ENCODE measurements around the gene FTO.

Gene FTO

DNA sequence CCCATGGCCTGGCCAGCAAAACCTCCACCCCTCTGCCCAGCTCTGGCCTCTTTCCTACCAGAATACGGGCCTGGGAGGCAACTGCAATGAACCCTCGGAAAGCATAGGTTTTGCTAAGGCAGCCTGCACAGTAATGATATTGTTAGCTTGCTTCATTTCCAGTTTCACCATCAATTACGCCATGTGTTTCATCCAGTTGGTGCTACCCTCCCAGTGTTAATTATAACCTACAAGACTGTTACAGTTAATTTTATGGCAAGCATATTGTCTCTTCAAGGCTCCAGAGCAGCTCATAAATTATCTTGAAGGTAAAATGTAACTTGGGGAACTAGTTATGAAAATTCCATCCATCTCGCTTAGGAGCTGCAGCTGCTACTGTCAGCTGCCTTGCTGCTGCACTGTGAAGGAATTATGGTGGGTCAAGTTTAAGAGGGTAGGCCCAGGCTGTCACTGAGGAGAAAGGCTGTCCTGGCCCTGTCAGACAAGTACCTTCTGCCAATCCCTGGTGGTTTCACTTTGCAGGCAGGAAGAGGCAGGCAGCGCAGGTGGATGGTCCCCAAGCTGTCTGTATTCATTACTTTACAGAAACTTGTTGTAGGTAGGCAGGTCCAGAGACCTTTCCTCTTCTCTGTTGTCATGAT lies 242.9 kb downstream of the FTO start:
- Mint-ChIP-seq H3K27me3 (no peaks in the 10 kb centered on the region), H3K9me3 (no peaks in the 10 kb centered on the region), H3K4me1 (peaks cover 7% of the 10 kb centered on the region), H3K4me3 (no peak overlapping the region), H3K27ac (peak overlapping the region in 1 of 2 donors; percentile 63)
- DNase-seq (no peak), ATAC-seq (no peak)

DNA sequence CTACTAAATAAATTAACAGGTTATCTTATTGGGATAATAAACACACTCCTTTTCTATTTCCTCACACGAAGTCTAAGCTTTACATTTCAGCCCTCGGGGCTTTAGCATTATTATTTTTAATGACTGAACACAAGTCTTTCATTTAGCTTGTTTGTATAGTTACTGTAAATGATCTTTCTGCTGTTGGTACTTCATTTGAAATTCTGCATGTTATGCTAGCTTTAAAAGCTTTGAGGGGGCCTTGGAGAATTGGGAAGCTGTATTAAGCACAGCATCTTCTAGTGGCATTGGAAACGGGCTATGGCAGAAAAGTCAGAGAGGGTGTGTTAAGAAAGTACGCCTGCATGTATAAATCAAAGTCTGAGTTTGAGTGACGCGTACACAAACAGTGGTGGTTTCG lies 243.7 kb downstream of the FTO start:
- ATAC-seq (no peak), DNase-seq (no peak)
- no peak overlapping the region for H3K4me3 Mint-ChIP-seq
- no peaks in the 10 kb centered on the region for H3K9me3 Mint-ChIP-seq
- H3K4me1 Mint-ChIP-seq: peaks cover 15% of the 10 kb centered on the region
- no peaks in the 10 kb centered on the region for H3K27me3 Mint-ChIP-seq
- peak overlapping the region in 1 of 2 donors; percentile 63 for H3K27ac Mint-ChIP-seq

DNA sequence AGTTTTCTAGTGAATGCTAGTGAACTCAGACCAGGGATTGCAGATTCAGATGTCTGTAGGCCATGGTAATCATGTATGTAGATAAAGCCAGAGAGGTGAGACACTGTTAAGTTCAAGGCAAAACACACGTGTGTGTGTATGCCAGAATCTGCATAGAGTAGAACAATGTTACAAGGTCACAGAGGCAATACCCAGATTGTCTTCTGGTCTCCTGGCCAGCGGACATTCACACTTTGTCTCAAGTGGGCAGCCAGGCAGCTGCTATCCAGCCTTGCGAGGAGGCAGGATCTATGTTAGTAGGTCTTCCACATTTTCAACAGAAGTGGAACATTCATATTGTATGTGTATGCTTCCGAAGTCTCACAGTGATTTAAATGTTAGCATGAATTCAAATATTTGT lies 244.4 kb downstream of the FTO start:
- no peak for ATAC-seq
- no peaks in the 10 kb centered on the region for H3K9me3 Mint-ChIP-seq
- no peak overlapping the region for H3K27ac Mint-ChIP-seq

DNA sequence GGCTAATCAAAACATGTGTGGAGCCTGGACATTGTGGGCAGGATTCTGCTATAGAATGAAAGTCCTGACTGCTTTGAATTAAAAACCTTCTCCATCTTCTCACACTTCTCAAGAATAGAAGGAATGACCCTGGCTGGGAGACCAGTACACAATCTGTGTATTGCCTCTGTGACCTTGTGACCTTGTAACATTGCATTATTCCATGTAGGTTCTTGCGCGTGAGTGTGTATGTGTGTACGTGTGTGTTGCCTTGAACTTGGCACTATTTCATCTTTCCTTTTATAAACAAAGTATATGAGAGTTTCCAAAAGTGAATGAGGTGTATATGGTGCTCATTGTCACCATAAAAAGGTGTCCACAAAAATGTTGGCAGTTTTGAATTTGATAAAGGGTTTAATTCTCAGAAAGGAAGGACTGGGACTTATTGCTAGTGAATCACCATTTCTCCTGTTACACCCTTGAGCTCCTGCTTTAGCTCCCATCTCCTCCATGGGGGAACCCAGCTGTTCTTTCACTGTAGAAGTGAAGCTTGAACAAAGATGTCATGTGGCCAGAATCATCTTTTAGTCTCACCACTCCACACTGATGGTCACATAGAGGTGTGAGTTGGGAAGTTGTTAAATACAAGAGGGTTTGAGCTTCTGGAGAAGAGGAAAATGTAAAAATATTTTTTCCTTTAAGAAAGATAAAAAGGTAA lies 244.9 kb downstream of the FTO start:
- ATAC-seq (no peak), DNase-seq (no peak)
- H3K9me3 Mint-ChIP-seq: no peaks in the 10 kb centered on the region
- no peak overlapping the region for H3K4me3 Mint-ChIP-seq
- H3K4me1 Mint-ChIP-seq: peaks cover 19% of the 10 kb centered on the region
- no peaks in the 10 kb centered on the region for H3K27me3 Mint-ChIP-seq
- H3K27ac Mint-ChIP-seq: no peak overlapping the region

More for the DNA sequence above, 244.4 kb downstream of the FTO start:
- no peak for DNase-seq
- Mint-ChIP-seq H3K4me3 (no peak overlapping the region), H3K4me1 (peaks cover 19% of the 10 kb centered on the region), H3K27me3 (no peaks in the 10 kb centered on the region)

DNA sequence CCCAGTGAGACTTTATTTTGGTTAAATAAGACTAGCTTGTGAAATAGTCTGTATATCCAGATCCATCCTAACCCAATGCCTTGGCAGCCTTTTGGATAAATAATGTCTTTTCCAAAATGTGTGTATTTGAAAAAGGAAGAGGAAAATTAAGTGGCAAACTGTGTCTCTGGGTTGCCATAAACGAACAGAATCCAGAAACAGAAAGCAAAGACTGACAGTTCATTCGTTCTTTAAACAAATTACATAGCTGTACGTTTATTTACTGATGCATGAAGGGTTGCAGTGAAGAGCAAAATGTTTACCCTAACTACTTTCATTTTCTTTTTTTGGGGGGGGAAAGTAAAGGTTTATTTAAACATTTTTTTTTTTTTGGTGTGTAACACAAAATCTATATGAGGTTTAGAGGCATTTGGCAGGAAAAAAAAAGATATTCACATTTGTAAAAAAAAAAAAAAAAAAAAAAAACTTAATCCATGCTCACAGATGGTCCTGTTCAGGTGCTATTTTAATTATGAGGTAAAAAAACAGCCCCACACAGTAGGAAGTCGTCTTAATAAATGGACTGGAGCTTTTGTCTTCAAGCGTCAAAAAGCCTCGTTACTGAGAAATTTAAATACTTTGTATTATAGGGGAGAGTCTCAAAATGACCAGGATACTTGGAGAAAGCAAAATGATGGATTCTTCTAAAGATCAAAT lies 245.9 kb downstream of the FTO start:
- Mint-ChIP-seq H3K4me1 (peaks cover 26% of the 10 kb centered on the region), H3K9me3 (no peaks in the 10 kb centered on the region), H3K4me3 (no peak overlapping the region), H3K27ac (no peak overlapping the region), H3K27me3 (no peaks in the 10 kb centered on the region)
- DNase-seq (no peak), ATAC-seq (no peak)

DNA sequence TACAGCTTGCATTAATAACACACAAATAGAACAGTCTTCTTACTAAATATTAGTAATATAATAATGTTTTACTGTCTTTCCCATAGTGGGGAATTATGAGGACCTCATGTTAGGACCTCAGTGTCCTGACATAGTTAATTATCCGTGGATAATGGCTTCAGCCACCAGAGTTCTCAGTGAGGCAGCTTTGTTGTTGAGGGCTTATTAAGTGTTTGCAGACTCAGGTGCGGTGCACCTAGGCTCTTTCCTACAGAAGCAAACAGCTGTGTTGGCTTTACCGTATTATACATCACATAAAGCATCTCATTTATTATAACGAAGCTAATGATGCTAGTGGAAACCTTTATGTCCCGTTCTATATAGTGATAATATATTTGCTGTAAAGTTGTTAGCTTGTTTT lies 246.7 kb downstream of the FTO start:
- H3K9me3 Mint-ChIP-seq: no peaks in the 10 kb centered on the region
- H3K27ac Mint-ChIP-seq: no peak overlapping the region
- H3K27me3 Mint-ChIP-seq: no peaks in the 10 kb centered on the region
- peaks cover 26% of the 10 kb centered on the region for H3K4me1 Mint-ChIP-seq
- no peak overlapping the region for H3K4me3 Mint-ChIP-seq
- DNase-seq: no peak
- no peak for ATAC-seq

DNA sequence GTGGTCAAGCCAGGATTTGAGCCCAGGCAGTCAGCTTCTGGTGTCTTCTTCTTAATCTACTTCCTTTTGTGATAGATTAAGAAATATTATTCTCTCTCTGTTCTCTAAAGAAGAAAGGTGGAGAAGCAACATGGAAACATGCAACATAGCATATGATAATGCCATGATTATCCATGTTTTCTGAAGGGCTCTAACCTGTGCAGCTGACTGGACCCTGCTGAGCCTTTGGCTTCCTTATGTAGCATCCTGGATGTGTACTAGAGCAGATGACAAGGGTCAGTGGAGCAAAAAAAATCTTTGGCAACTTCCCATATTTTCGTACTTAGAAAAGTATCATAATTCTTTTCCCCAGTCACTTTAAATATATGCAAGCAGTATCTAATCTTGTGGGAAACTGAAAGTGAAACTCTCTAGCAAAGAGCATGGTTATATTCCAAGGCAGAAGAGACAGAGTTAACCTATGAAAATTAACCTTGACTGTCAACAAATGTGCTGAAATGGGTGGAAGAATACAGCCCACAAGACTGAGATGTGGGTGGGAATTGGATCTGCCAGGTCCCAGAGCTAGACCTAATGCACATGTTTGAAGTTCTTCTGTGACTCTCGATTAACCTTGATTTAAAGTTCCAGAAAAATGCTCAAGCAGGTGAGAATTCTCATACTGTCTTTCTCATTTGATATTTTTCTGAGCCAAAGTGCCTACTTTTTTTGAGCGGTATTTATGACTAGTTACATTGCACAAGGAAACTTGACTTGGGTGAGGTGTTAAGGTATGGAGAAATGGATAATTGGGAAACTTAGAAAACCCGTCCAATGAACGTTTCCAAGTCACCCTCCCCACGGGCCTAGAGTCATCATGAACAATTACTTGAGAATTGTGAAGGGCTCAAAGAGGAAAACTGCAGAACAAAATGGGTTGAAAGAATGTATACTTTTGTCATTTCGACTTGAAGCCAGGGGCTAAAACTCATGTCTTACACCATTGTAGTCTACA lies 248.6 kb downstream of the FTO start:
- Mint-ChIP-seq H3K9me3 (no peaks in the 10 kb centered on the region), H3K27ac (peak overlapping the region in 1 of 2 donors; percentile 34), H3K27me3 (no peaks in the 10 kb centered on the region), H3K4me3 (peak overlapping the region; percentile 48 to 52), H3K4me1 (peaks cover 20% of the 10 kb centered on the region)
- DNase-seq: no peak
- peak; percentile 69 for ATAC-seq

DNA sequence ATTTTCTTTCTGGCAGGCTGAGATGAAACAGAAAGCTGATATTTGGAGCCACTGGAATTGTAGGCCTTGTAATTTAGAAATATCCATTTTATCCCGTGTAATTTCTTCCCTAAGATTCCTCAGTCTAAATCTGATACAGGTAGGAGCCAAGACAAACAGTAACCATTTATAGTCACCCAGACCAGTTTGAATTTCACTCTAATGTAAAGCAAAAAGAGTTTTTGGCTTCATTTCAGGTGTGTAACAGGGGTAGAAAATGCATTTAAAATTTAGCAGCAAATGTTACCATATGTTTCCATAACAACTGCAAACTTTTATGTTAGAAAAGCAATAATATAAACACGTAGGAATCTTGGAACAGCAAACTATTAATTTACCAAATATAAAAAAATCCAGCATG lies 249.4 kb downstream of the FTO start:
- H3K4me3 Mint-ChIP-seq: no peak overlapping the region
- H3K27ac Mint-ChIP-seq: no peak overlapping the region

DNA sequence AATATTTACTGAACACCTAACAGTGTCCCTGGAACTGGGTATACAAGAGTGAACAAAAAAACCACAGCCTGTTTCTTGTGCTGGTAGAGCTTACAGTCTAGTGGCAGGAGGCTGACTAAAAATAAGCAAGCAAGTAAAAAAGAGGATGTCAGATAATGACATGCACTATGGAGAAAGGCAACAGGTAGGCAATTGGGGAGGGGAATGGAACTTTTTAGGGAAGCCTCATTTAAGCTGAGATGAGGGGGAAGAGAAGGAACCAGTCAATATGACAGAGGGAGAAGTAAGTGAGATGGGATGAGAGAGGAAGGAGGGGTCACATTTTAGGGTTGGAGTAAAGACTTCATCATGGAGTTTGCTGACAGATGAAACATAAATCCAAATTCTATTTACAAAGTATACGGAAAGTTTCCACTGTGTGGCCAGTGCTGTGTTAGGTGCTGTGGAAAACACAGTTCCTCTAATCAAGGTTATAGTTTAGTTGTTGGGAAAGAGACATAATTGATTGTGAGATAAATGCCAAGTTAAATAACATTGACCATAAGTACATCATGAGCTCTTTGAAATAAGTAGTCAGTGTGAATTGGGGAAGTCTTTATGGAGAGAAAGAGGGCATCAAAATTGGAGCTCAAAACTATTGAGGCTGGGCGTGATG lies 251.4 kb downstream of the FTO start:
- Mint-ChIP-seq H3K4me1 (peaks cover 20% of the 10 kb centered on the region), H3K27me3 (no peaks in the 10 kb centered on the region), H3K9me3 (no peaks in the 10 kb centered on the region), H3K4me3 (no peak overlapping the region), H3K27ac (no peak overlapping the region)
- DNase-seq (no peak), ATAC-seq (no peak)

More for the DNA sequence above, 249.4 kb downstream of the FTO start:
- DNase-seq: no peak
- Mint-ChIP-seq H3K9me3 (no peaks in the 10 kb centered on the region), H3K27me3 (no peaks in the 10 kb centered on the region), H3K4me1 (peaks cover 20% of the 10 kb centered on the region)
- no peak for ATAC-seq

DNA sequence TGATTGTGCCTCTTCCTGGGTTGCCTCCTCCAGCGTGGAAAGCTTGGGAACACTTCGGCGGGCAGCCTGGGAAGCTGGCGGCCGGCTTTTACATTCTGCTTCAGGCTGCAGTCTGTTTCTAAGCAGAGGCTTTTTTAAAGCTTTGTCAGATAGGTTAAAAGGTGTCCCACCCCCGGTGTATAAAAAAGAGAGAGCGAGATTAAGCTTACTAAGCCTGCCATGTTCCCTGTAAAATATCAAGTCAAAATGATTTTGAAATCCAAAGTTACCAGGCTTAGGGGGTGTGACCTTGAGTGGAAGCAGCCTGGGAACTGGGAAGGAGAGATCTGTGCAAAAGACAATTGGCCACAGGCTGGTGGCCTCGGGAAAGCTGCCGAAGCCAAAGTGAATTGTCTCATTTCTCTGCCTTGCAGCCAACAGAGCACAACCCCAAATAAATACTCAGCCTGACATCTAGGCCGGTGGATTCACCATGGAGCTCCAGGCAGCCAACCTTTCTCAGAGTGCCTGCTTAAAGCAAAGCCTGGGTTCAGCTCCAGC lies 254.5 kb downstream of the FTO start:
- Mint-ChIP-seq H3K27ac (no peak overlapping the region), H3K27me3 (no peaks in the 10 kb centered on the region), H3K4me1 (peaks cover 7% of the 10 kb centered on the region), H3K9me3 (no peaks in the 10 kb centered on the region), H3K4me3 (no peak overlapping the region)
- DNase-seq (no peak), ATAC-seq (no peak)

DNA sequence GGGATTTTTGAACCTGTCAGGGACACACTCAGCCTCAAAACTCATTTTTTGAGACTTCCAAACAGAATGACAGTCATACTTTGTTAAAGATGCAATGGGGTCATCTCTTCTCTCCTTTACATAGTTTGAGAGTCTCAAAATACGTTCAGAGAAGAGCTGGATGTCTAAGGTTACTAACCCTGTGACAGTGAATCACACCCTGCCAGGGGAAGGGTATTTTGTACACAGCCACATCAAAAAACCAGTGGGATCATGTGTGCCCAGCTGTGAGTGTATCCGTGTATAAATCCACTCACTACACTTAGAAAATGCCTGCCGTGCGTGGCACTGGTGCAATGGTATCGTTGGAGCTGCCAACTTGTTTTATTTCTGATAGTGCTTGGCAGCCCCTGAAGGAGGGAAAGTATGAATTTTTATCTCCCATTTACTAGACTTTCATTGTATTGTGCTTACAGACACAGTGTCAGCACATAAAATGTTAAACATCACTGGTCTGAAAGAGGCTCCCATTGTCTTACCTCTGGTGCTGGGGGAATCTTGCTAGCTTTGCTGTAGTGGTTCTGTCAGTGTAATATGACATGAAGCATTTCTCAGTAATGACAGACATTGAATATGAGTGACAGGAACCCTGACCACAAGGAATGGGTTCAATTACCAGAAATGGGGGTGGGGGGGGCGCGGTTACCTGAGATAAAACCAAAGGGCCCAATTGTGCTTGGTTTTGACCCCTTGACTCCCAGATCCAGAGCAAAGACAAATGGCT lies 256.3 kb downstream of the FTO start:
- Mint-ChIP-seq H3K4me1 (no peaks in the 10 kb centered on the region), H3K27ac (no peak overlapping the region), H3K4me3 (no peak overlapping the region), H3K9me3 (no peaks in the 10 kb centered on the region), H3K27me3 (no peaks in the 10 kb centered on the region)
- DNase-seq (no peak), ATAC-seq (no peak)

DNA sequence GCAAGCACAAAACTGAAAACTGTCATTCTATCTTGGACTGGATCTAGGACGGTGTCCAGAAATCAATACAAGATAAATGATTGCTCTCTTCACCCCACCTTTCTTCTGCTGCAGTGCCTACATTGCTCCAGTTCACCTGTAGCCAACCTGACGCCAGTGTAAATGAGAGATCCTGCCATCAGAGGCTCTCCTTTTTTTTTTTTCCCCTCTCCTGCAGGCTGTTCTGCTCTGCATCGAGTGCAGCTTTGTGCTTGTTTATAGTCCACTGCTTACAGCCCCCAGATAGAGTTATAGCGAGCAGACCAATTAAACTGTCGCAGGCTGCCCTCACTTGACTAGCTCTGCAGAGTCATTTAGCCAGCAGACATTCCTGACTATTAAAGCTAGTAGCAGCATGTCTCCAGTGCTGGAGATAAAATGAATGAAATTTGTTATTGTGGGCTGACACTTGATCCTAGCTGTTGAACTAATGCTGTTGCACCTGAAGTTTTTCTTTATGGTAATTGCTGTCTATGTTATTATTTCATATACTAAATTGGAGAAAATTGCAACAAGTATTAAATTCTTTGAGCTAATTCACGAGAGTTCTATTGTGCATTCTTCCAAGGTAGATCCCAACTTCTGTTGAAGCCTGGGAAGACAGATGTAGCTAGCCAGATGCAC lies 257.1 kb downstream of the FTO start:
- ATAC-seq (no peak), DNase-seq (no peak)
- no peaks in the 10 kb centered on the region for H3K4me1 Mint-ChIP-seq
- no peaks in the 10 kb centered on the region for H3K9me3 Mint-ChIP-seq
- H3K27me3 Mint-ChIP-seq: no peaks in the 10 kb centered on the region
- H3K4me3 Mint-ChIP-seq: no peak overlapping the region
- no peak overlapping the region for H3K27ac Mint-ChIP-seq

DNA sequence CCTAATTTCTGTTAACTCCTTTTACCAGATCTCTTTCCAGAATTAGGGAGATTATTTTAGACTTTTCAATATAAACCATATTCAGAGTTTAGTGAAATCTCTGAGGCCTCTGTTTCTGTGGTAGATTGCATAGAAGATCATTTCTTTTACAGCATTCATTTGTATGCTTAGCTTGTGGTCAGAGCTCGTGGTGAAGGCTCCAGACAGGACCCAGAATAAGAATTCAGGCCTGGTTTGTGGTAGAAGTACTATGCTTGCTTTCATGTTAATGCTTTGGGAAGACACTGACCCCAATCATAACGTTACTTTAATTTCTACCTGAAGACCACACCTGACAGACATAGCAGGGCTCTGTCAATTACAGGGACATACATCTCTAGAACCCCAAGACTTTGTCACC lies 258.1 kb downstream of the FTO start:
- Mint-ChIP-seq H3K4me1 (no peaks in the 10 kb centered on the region), H3K4me3 (no peak overlapping the region), H3K27me3 (no peaks in the 10 kb centered on the region), H3K9me3 (no peaks in the 10 kb centered on the region), H3K27ac (no peak overlapping the region)
- ATAC-seq: peak; percentile 28
- no peak for DNase-seq
